ENCODE measurements around the gene DPP9.

GRCh38 chr19:4638828-4639530 is 84.7 kb downstream of the DPP9 start, which contains the start of gene TNFAIP8L1:
- TF ChIP-seq CTCF (conservative IDR thresholded peaks at IDR 0.05 in 1 of 2, IDR thresholded peaks at IDR 0.05 in 1 of 2; ENCODE audit: low read depth in 1 of 2, low read length in 2 of 2): no peak
- no peak for TF ChIP-seq EZH2 (IDR thresholded peaks at IDR 0.05; ENCODE audit: low read length, missing control alignments)
